Measurements from ENCODE around the gene PLP2. TPM values are rescaled to one million over a fixed set of nuclear protein-coding genes. Genes with fewer than 3 reads are reported as not detected.
A peak's percentile ranks its signal among the peaks of the same experiment; 100 is the strongest.

The PLP2 gene
- total RNA-seq, 1 donor from 2014 or later: 16.8 TPM

GRCh38 chrX:49183701-49184281, 12.1 kb downstream of the PLP2 start:
- H3K4me3 ChIP-seq (ENCODE audit: low read depth, low read length): peak overlapping the region; percentile 19
- TF ChIP-seq CTCF (IDR thresholded peaks at IDR 0.05; ENCODE audit: insufficient read depth, low read length, severe bottlenecking): no peak
- DNase-seq (ENCODE audit: low read depth) (no peak), FAIRE-seq (no peak)
- no peaks in the 10 kb centered on the region for H3K27me3 ChIP-seq (ENCODE audit: control insufficient read depth, insufficient read depth, low read length)
- H3K36me3 ChIP-seq (ENCODE audit: control insufficient read depth, insufficient read depth, low read length): peaks cover 15% of the 10 kb centered on the region

DNA sequence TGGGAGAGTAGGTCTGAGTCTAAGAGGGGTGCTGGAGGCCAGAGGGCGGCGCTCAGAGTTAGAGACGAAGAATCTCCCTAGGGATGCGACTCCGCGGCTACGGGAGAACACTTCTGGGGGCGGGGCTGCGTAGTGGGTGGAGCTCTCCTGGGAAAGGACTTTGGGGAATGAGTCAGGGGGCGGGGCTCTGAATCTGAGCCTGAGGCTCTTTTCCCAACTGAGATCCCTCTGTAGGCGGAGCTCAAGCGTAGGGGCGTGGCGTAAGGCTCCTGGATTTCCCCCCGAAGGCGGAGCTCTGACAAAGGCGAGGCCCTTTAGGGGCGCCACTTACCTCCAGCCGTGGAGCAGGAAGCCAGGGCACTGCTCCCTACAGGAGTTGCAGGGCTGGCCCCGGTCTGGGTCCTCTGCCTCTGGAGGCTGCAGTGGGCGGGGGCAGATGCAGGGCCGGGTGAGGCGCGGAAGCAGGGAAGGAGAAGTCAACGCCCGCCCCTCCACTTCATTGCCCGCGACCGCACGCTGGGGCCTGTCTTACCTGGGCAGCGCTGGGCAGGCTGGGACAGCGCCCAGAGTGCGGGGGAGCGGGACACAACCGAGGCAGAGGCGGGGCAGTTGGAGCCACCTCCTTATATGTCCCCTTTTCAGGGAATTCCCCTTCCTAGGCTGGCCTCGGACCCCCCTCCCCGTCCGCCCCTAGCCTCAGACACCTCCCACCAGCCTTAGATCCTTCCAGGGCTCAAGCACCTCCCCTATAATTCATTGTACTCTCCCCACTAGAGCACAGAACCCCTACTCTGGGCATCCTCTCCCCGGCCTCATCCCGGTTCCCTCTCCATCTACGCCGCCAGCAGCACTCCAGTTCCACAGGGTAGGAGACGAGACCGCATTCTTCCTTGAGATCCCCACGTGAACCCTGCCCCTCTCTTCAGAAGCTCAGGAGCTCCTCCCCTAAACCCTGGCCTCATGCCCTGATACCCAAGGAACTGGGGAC, 12.9 kb downstream of the PLP2 start:
- FAIRE-seq: no peak
- Histone ChIP-seq H3K4me3 (ENCODE audit: low read depth, low read length) (peak overlapping the region; percentile 74), H3K27me3 (ENCODE audit: control insufficient read depth, insufficient read depth, low read length) (no peaks in the 10 kb centered on the region), H3K36me3 (ENCODE audit: control insufficient read depth, insufficient read depth, low read length) (peaks cover 10% of the 10 kb centered on the region)
- DNase-seq (ENCODE audit: low read depth): peak; percentile 82
- no peak for TF ChIP-seq CTCF (IDR thresholded peaks at IDR 0.05; ENCODE audit: insufficient read depth, low read length, severe bottlenecking)

GRCh38 chrX:49186125-49187027, 14.7 kb downstream of the PLP2 start, which contains the start of gene PRICKLE3:
PRICKLE3 (minus strand) TSS chrX:49186373; CDS start chrX:49186297, 76 bp downstream.
- peaks cover 6% of the 10 kb centered on the region for H3K36me3 ChIP-seq (ENCODE audit: control insufficient read depth, insufficient read depth, low read length)
- H3K4me3 ChIP-seq (ENCODE audit: low read depth, low read length): peak within 1 kb of the TSS; percentile 74
- DNase-seq (ENCODE audit: low read depth) (peak; percentile 40), FAIRE-seq (no peak)
- peak; percentile 54 for TF ChIP-seq CTCF (IDR thresholded peaks at IDR 0.05; ENCODE audit: insufficient read depth, low read length, severe bottlenecking)
- no peaks in the 10 kb centered on the region for H3K27me3 ChIP-seq (ENCODE audit: control insufficient read depth, insufficient read depth, low read length)

GRCh38 chrX:49187028-49187394, 15.3 kb downstream of the PLP2 start:
- no peak for TF ChIP-seq CTCF (IDR thresholded peaks at IDR 0.05; ENCODE audit: insufficient read depth, low read length, severe bottlenecking)
- Histone ChIP-seq H3K4me3 (ENCODE audit: low read depth, low read length) (no peak overlapping the region), H3K36me3 (ENCODE audit: control insufficient read depth, insufficient read depth, low read length) (peaks cover 6% of the 10 kb centered on the region), H3K27me3 (ENCODE audit: control insufficient read depth, insufficient read depth, low read length) (no peaks in the 10 kb centered on the region)
- DNase-seq (ENCODE audit: low read depth) (no peak), FAIRE-seq (no peak)

GRCh38 chrX:49187526-49187925, 15.8 kb downstream of the PLP2 start:
- FAIRE-seq: no peak
- DNase-seq (ENCODE audit: low read depth): no peak

More at GRCh38 chrX:49187526-49187925, 15.8 kb downstream of the PLP2 start:
- Histone ChIP-seq H3K4me3 (ENCODE audit: low read depth, low read length) (no peak overlapping the region), H3K36me3 (ENCODE audit: control insufficient read depth, insufficient read depth, low read length) (peaks cover 3% of the 10 kb centered on the region), H3K27me3 (ENCODE audit: control insufficient read depth, insufficient read depth, low read length) (no peaks in the 10 kb centered on the region)
- TF ChIP-seq CTCF (IDR thresholded peaks at IDR 0.05; ENCODE audit: insufficient read depth, low read length, severe bottlenecking): no peak
